GM12874 (cell line): Measurements from ENCODE around the gene GPSM3.

Source experiments
- CTCF ChIP-seq: IDR thresholded peaks from 2 replicates; pipeline ENCODE4 v1.5.1; 2011; ENCODE audit warnings: low read depth, mild to moderate bottlenecking, control low read depth, low read length, moderate library complexity; ENCODE audit not compliant: insufficient read depth

Gene GPSM3

DNA sequence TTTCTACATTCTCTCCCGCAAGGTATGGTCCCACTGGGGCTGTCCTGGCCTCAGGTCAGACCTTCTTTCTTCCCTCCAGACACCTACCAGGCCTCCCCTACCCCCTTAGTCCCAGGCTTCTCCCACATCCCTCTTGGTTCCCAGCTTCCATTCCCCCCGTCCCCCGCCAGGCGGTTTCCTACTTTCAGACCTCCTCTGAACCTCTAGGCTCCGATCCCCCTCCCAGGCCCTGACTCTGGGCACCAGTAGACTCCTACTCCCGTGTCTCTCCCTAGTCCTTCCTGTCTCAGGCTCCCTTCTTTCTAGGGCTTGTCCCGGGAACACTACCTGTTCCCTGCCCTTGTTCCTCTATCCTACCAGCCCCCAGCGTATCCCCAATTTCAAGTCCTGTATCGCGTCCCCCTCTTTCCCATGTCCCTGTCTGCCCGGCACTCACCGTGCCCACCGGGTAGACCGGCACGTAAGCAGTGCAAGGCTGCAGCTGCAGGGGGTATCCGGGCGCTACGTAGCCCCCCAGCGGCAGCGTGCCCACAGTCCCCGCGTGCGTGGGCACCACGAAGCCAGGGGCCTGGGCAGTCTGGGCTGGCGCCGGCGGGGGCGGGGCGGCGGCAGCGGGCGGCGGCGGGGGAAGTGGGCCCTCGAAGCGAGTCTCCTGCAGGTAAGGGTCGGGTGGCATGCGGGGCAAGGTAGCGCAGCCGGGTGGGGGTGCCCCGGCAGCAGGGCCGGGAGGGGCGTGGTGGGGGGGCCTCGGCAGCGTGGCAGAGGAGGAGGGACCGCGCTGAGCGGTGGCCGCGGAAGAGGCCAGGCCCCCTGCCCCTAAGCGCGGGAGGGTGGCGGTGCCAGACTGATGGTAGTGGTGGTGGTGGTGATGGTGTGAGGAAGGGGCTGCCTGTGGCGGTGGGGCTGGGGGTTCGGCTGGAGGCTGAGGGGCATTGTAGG lies 42.2 kb downstream of the GPSM3 start:
- TF ChIP-seq CTCF: no peak

DNA sequence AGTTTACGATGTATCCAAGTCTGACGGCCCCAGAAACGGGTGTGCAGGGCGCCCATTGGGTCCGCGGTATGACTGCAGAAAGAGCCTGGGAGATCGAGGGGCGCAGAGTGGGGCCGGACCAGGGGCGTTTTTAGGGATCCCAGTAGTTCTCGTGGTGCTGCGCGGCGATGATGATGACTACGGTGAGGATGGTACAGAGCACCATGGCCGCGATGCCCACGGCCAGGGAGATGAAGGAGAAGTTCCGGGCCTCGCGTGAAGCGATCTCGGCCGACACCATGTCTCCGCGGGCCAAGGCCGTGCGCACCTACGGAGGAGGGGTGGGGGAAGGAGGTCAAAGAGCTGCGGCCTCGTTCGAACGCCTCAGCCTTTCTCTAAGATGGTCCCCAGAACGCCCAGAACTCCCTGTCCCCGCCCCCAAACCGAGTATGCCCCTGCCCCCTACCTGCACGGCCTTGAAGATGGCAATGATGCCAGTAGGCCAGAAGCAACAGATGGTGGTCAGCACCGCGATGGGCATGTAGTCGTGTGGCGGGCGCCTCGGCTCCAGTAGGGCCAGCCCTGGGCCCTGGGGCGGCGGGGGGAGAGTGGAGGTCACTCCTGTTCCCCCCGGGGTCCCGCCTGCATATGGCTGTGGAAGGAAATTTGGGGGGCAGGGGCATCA lies 43.2 kb downstream of the GPSM3 start:
- TF ChIP-seq CTCF: no peak

DNA sequence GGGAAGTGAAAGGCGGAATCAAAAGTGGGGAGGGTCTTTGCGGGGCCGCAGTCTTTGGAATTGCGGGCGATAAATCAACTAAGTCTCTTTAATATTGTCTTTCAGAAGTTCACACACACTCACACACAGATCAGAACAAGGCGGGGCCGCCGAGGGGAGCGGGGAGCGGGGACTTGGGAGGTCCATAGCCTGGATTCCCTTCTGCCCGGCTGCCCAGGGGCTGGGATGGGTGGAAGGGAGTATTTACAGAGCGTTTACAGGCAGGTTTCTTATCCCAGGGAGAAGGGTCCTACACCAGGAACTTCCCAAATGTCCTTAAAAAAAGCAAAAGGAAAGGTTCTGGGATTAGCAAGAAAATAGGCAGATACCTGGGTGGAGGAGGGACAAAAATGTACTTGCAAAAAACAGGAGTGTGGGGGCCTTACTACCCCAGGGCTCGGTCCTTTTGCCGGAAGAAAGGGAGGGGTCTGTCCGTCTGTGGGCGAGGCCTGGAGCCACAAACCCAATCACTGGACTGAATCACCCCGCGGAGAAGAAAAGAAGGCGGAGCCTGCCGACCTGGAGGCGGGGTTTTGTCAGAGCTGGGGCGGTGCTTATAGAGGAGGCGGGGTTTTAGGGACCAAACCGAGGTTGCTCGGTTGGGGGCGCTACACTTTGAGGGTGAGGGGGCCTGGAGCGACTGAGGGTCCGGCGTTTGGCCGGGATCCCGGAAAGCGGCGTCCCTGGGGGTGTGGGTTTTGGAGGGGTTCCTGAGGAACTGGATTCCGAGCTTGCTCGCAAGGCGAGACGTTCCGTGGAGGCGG lies 44.0 kb downstream of the GPSM3 start:
- no peak for TF ChIP-seq CTCF

GRCh38 chr6:32147401-32148132 lies 44.9 kb downstream of the GPSM3 start:
- no peak for TF ChIP-seq CTCF

- TF ChIP-seq CTCF: no peak
Measured at GRCh38 chr6:32146687-32147086, 45.8 kb downstream of the GPSM3 start.

- no peak for TF ChIP-seq CTCF
Measured at GRCh38 chr6:32146287-32146686, 46.2 kb downstream of the GPSM3 start.
